GM13976 (cell line): ENCODE results near the gene MRGPRF.

ENCODE experiments used
- DNase-seq: peaks from one replicate; pipeline ENCODE4 v3.0.0; 2012; ENCODE audit warnings: low spot score
- CTCF ChIP-seq: IDR thresholded peaks from 2 replicates; pipeline ENCODE4 v1.5.1; 2012; ENCODE audit warnings: borderline replicate concordance, mild to moderate bottlenecking; ENCODE audit not compliant: insufficient read depth; ENCODE audit errors: extremely low read depth, missing control alignments, control extremely low read depth
- in situ Hi-C: fragments of 300-500 bp; cut with MboI; formaldehyde crosslinking; loops from one replicate; pipeline ENCODE4 v1.12.0; 2022; ENCODE audit warnings: low sequenced_read_pairs, mixed read lengths, inconsistent platforms; ENCODE audit not compliant: unreplicated experiment

Gene MRGPRF

GRCh38 chr11:68994161-68994893, 18.7 kb downstream of the MRGPRF start:
- DNase-seq: peak; percentile 25
- TF ChIP-seq CTCF: no peak
- in situ Hi-C loops: no loop called here

GRCh38 chr11:68993546-68993945, 19.5 kb downstream of the MRGPRF start:
- DNase-seq: no peak
- in situ Hi-C loops: no loop called here
- TF ChIP-seq CTCF: no peak

GRCh38 chr11:68992743-68993255, 20.2 kb downstream of the MRGPRF start:
- in situ Hi-C loops: no loop called here
- TF ChIP-seq CTCF: no peak

GRCh38 chr11:68990995-68991780, 21.9 kb downstream of the MRGPRF start:
- no peak for DNase-seq
- TF ChIP-seq CTCF: no peak
- in situ Hi-C loops: no loop called here

More at GRCh38 chr11:68992743-68993255, 20.2 kb downstream of the MRGPRF start:
- DNase-seq: no peak

- TF ChIP-seq CTCF: no peak
- in situ Hi-C loops: no loop called here
- DNase-seq: no peak
These were observed 23.0 kb downstream of the MRGPRF start for GRCh38 chr11:68989936-68990606.

- no peak for TF ChIP-seq CTCF
- DNase-seq: no peak
- in situ Hi-C loops: no loop called here
These were observed 24.6 kb downstream of the MRGPRF start for GRCh38 chr11:68988491-68988890.
